H9 (cell line): ENCODE measurements around the gene CDK14. TPM values are rescaled to one million over a fixed set of nuclear protein-coding genes. Genes with fewer than 3 reads are reported as not detected.

Experiments
- DNase-seq: peaks from one replicate; pipeline ENCODE4 v3.0.0-alpha.2; 2017
- H2AFZ ChIP-seq: one replicate; pipeline ENCODE4 v1.6.1; 2013; ENCODE audit warnings: mild to moderate bottlenecking, low read length, control low read depth, moderate library complexity
- H2AK5ac ChIP-seq: 2 replicates; pipeline ENCODE4 v1.6.1; 2013; ENCODE audit warnings: low read length, control low read depth, mixed read lengths; ENCODE audit not compliant: insufficient read length
- H2BK120ac ChIP-seq: one replicate; pipeline ENCODE4 v1.6.1; 2013; ENCODE audit warnings: low read depth, mild to moderate bottlenecking, low read length, control low read depth, inconsistent platforms; ENCODE audit not compliant: poor library complexity, severe bottlenecking
- H2BK12ac ChIP-seq: 2 replicates; pipeline ENCODE4 v1.6.1; 2013; ENCODE audit warnings: low read length, control low read depth, mixed read lengths, low read depth; ENCODE audit not compliant: insufficient read length
- H2BK15ac ChIP-seq: 2 replicates; pipeline ENCODE4 v1.6.1; 2013; ENCODE audit warnings: low read depth, low read length, control low read depth
- H2BK20ac ChIP-seq: one replicate; pipeline ENCODE4 v1.6.1; 2013; ENCODE audit warnings: low read depth, mild to moderate bottlenecking, low read length, control low read depth, inconsistent platforms; ENCODE audit not compliant: poor library complexity, severe bottlenecking
- H2BK5ac ChIP-seq: 2 replicates; pipeline ENCODE4 v1.6.1; 2013; ENCODE audit warnings: low read length, control low read depth, mixed read lengths; ENCODE audit not compliant: insufficient read length
- H3K14ac ChIP-seq: 2 replicates; pipeline ENCODE4 v1.6.1; 2013; ENCODE audit warnings: low read length, control low read depth; ENCODE audit not compliant: insufficient read depth
- H3K18ac ChIP-seq: 2 replicates; pipeline ENCODE4 v1.6.1; 2013; ENCODE audit warnings: low read depth, mild to moderate bottlenecking, mixed read lengths, low read length, control low read depth; ENCODE audit not compliant: insufficient read length
- H3K23ac ChIP-seq: 2 replicates; pipeline ENCODE4 v1.6.1; 2013; ENCODE audit warnings: low read length, control low read depth, mixed read lengths, low read depth; ENCODE audit not compliant: insufficient read length
- H3K23me2 ChIP-seq: 2 replicates; pipeline ENCODE4 v1.6.1; 2013; ENCODE audit warnings: low read depth, mild to moderate bottlenecking, mixed read lengths, low read length, control low read depth; ENCODE audit not compliant: insufficient read length, poor library complexity, severe bottlenecking
- H3K27ac ChIP-seq: 2 replicates; pipeline ENCODE4 v1.5.1; 2013; ENCODE audit warnings: low read length, control low read depth, mixed read lengths, low read depth; ENCODE audit not compliant: insufficient read length
- H3K27me3 ChIP-seq: 2 replicates; pipeline ENCODE4 v1.6.1; 2013; ENCODE audit warnings: low read length, control low read depth, inconsistent platforms; ENCODE audit not compliant: insufficient read depth
- H3K4ac ChIP-seq: 2 replicates; pipeline ENCODE4 v1.6.1; 2013; ENCODE audit warnings: low read depth, mild to moderate bottlenecking, control low read depth, inconsistent platforms, low read length, moderate library complexity
- H3K4me1 ChIP-seq: 2 replicates; pipeline ENCODE4 v1.6.1; 2013; ENCODE audit warnings: low read length, control low read depth, inconsistent platforms; ENCODE audit not compliant: insufficient read depth
- H3K4me2 ChIP-seq: 2 replicates; pipeline ENCODE4 v1.6.1; 2013; ENCODE audit warnings: low read length, control low read depth, mixed read lengths; ENCODE audit not compliant: insufficient read length, insufficient read depth
- H3K56ac ChIP-seq: 2 replicates; pipeline ENCODE4 v1.6.1; 2013; ENCODE audit warnings: low read depth, mild to moderate bottlenecking, mixed read lengths, low read length, control low read depth; ENCODE audit not compliant: insufficient read length
- H3K79me1 ChIP-seq: 2 replicates; pipeline ENCODE4 v1.6.1; 2013; ENCODE audit warnings: low read depth, mild to moderate bottlenecking, moderate library complexity, low read length, control low read depth, inconsistent platforms; ENCODE audit not compliant: insufficient read depth, poor library complexity, severe bottlenecking
- H3K79me2 ChIP-seq: 2 replicates; pipeline ENCODE4 v1.6.1; 2013; ENCODE audit warnings: low read length, control low read depth, inconsistent platforms; ENCODE audit not compliant: insufficient read depth
- H3K9ac ChIP-seq: 2 replicates; pipeline ENCODE4 v1.6.1; 2013; ENCODE audit warnings: low read length, control low read depth, mixed read lengths; ENCODE audit not compliant: insufficient read length; ENCODE audit errors: extremely low read depth
- H3K9me3 ChIP-seq: one replicate; pipeline ENCODE4 v1.6.1; 2013; ENCODE audit warnings: low read depth, low read length, inconsistent platforms; ENCODE audit not compliant: control insufficient read depth
- H3T11ph ChIP-seq: one replicate; pipeline ENCODE4 v1.6.1; 2013; ENCODE audit warnings: mild to moderate bottlenecking, low read length, control low read depth, inconsistent platforms
- H4K20me1 ChIP-seq: one replicate; pipeline ENCODE4 v1.6.1; 2013; ENCODE audit not compliant: control insufficient read depth, insufficient read length, insufficient read depth
- H4K5ac ChIP-seq: 2 replicates; pipeline ENCODE4 v1.6.1; 2013; ENCODE audit warnings: low read depth, mild to moderate bottlenecking, mixed read lengths, low read length, control low read depth; ENCODE audit not compliant: insufficient read length
- H4K8ac ChIP-seq: replicated peaks from 2 replicates; pipeline ENCODE4 v1.6.1; 2013; ENCODE audit warnings: low read length, control low read depth, mixed read lengths, low read depth; ENCODE audit not compliant: insufficient read length
- H4K91ac ChIP-seq: 2 replicates; pipeline ENCODE4 v1.6.1; 2013; ENCODE audit warnings: low read depth, mild to moderate bottlenecking, moderate library complexity, mixed read lengths, low read length, control low read depth; ENCODE audit not compliant: insufficient read length
- H3K27ac Mint-ChIP-seq, 3 experiments: 2 replicates in 2 of 3; 3 replicates in 1 of 3; pipeline ENCODE4 v1.8.0; 2020 to 2021; ENCODE audit warnings: mixed read lengths in 3 of 3, mild to moderate bottlenecking in 1 of 3, moderate library complexity in 1 of 3
- H3K27me3 Mint-ChIP-seq: 2 replicates; pipeline ENCODE4 v1.8.0; 2021; ENCODE audit warnings: low read depth, mild to moderate bottlenecking, moderate library complexity, mixed read lengths
- H3K36me3 Mint-ChIP-seq, 3 experiments: 2 replicates in 2 of 3; 3 replicates in 1 of 3; pipeline ENCODE4 v1.8.0; 2020 to 2021; ENCODE audit warnings: low read depth in 3 of 3, mixed read lengths in 3 of 3; ENCODE audit not compliant: insufficient read depth in 1 of 3
- H3K4me1 Mint-ChIP-seq, 2 experiments: 2 replicates each; pipeline ENCODE4 v1.8.0; 2020; ENCODE audit warnings: mixed read lengths in 2 of 2
- H3K4me3 Mint-ChIP-seq, 2 experiments: 2 replicates in 1 of 2; 3 replicates in 1 of 2; pipeline ENCODE4 v1.8.0; 2020 to 2021; ENCODE audit warnings: mild to moderate bottlenecking in 2 of 2, mixed read lengths in 2 of 2, moderate library complexity in 1 of 2
- H3K9me3 Mint-ChIP-seq, 2 experiments: 2 replicates in 1 of 2; 3 replicates in 1 of 2; pipeline ENCODE4 v1.8.0; 2020; ENCODE audit warnings: mild to moderate bottlenecking in 2 of 2, mixed read lengths in 2 of 2, moderate library complexity in 1 of 2
- CTCF ChIP-seq: fragments of 200-600 bp; sonication (generic); conservative IDR thresholded peaks from 3 replicates; pipeline ENCODE4 v1.8.0; 2021; ENCODE audit warnings: antibody characterized with exemption, mild to moderate bottlenecking
- WGBS: extraction: QIAGEN DNeasy Blood & Tissue Kit; methylation state at CpG from one replicate; pipeline ENCODE4 v1.1.7; 2013; ENCODE audit warnings: missing lambda C conversion rate, low lambda C conversion rate, mixed read lengths; ENCODE audit not compliant: insufficient read length; ENCODE audit errors: extremely low coverage; 5-methylcytosine and 5-hydroxymethylcytosine counted together
- total RNA-seq: library from RNA; stranded (reverse); gene quantifications from 2 replicates; pipeline ENCODE4 v1.2.1, GENCODE V29; 2021

CDK14 gene
- total RNA-seq, 1 experiment from 2014 or later = 23.9 TPM

- no peak for DNase-seq
- Mint-ChIP-seq H3K27ac (no peak overlapping the region), H3K9me3 (no peaks in the 10 kb centered on the region; a peak in 1 of 5 replicates), H3K27me3 (no peaks in the 10 kb centered on the region; the same call in 1 of the 2 replicates), H3K4me3 (no peak overlapping the region), H3K4me1 (no peaks in the 10 kb centered on the region), H3K36me3 (no peaks in the 10 kb centered on the region)
- Histone ChIP-seq H3K9me3 (no peaks in the 10 kb centered on the region), H3K4me2 (no peak overlapping the region), H2BK20ac (no peak overlapping the region), H3K27me3 (no peaks in the 10 kb centered on the region), H3K79me2 (no peaks in the 10 kb centered on the region), H3K23ac (no peak overlapping the region), H3K79me1 (no peaks in the 10 kb centered on the region), H3T11ph (no peak overlapping the region), H3K9ac (no peak overlapping the region), H2BK120ac (no peak overlapping the region), H2BK15ac (no peak overlapping the region), H4K8ac (no peak overlapping the region), H3K18ac (no peak overlapping the region), H4K91ac (no peak overlapping the region), H4K20me1 (no peaks in the 10 kb centered on the region), H3K56ac (no peak overlapping the region), H2AFZ (no peak overlapping the region), H4K5ac (no peak overlapping the region), H3K4me1 (no peaks in the 10 kb centered on the region), H2BK12ac (no peak overlapping the region), H3K23me2 (no peaks in the 10 kb centered on the region), H3K27ac (no peak overlapping the region), H2AK5ac (no peak overlapping the region), H3K14ac (no peak overlapping the region), H3K4ac (no peak overlapping the region), H2BK5ac (no peak overlapping the region)
- WGBS = no CpG with 5 or more reads among the region's 8 CpGs
- no peak for TF ChIP-seq CTCF
These were observed 31.7 kb upstream of the CDK14 start for GRCh38 chr7:90564455-90564854.
